GM18502 (cell line): ENCODE measurements around the gene NDUFV3.
"Not testable (repeated sequence)": the region's sequence is repeated elsewhere in the genome, so short reads cannot be mapped to it uniquely, and the experiment has no call there.

ENCODE experiments used
- ATAC-seq: cut with Tn5 transposase; IDR thresholded peaks from one replicate; pipeline ENCODE4 v1.9.1; 2021; ENCODE audit warnings: mild to moderate bottlenecking; ENCODE audit not compliant: unreplicated experiment, poor library complexity

NDUFV3 gene

DNA sequence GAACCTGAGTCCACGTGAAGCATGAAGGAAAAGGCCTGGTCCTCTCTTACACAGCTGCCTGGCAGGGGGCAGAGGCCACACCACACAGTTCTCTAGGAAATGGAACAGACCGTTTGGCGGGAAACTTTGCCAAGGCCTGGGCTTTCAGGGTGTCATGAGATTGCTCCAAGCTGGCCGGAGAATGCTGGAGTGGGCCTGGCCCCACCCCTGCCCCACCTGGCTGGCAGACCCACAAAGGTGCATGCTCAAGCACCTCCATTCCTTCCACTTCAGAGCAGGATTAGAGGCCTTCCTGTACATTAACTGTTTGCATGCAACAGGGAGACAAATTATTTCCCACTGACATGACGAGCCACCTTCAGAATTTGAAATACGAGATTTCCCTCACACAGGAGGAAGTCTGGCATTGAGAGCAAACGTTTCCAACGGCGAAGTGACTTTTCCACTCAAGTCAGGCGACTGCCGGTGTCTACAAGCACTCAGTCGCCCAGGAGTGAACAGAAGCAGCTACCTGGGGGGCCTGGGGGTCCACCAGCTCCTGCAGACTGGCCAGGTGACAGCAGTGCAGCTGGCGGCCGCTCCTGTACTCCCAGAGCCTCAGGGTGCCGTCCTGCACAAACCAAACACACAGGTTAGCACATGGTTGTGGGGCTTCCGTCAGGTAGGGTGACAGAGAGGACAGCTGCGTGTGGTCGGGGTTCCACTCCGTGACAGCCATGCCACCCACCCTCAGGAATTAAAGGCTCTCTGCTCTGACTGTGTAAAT, 37.8 kb upstream of the NDUFV3 start:
- ATAC-seq = no peak

DNA sequence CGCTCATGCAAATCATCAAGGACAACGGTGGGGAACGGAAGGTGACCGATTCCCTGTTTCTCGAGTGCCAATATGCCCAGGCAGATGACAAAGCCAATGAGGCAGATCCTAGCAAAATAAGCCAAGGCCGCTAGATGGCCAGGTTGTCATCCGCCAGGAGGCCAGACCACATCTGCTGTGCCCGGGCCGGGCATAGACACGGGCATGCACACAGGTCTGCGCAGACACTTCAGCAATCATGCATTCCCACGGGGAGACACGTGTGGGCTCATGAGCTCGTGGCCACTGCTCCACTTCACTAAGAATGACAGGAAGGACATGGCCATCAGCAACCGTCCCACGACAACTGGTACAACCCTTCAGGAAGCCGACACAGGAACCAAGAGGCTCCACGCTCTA, 37.2 kb upstream of the NDUFV3 start:
- ATAC-seq = no peak

DNA sequence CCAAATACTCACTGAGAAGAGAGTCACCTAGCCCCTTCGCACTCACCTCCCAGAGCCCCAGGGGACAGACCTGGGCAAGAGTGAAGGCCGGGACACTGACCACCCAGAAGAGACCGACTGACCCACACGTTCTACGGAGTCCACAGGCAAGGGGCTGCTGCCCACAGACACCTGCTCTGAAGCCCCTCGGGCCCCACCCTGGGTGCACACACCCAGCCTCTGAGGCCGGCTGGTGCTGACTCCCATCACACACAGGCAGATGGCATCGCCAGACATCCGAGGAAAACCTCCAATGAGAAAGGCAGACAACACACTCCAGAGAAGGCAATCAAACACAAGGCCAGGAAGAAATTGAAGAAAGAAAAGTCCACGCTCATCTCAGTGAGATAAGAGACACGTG, 35.9 kb upstream of the NDUFV3 start:
- no peak for ATAC-seq

DNA sequence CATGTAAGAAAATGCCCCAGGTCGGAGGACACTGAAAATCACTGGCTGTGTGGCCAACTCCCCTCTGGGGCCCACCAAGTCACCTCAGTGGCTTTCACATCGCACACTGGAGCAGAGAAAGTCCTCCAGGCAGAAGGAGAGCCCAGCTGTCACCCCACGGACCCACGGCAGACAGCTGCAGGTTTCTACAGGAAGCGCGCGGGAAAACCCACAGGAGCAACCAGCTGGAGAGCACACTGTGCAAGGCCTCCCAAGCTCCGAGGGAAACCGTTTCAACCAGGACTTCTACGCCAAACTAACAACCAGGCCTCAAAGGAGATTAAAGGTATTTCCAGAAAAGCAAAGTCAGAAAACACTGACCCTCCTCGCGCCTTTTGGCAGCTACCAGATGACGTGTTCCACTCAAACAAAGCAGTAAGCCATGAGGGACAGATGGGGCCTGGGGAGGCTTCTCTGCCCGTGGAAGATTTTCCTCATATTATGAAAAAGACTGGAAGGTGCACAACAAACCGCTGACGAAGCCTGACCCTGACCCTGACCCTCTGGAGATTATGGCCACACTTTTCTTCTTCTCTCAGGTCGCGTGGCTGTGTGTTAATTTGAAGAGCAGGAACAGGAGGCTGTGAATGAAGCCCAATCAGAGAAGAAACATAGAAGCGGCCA, 34.8 kb upstream of the NDUFV3 start:
- no peak for ATAC-seq

DNA sequence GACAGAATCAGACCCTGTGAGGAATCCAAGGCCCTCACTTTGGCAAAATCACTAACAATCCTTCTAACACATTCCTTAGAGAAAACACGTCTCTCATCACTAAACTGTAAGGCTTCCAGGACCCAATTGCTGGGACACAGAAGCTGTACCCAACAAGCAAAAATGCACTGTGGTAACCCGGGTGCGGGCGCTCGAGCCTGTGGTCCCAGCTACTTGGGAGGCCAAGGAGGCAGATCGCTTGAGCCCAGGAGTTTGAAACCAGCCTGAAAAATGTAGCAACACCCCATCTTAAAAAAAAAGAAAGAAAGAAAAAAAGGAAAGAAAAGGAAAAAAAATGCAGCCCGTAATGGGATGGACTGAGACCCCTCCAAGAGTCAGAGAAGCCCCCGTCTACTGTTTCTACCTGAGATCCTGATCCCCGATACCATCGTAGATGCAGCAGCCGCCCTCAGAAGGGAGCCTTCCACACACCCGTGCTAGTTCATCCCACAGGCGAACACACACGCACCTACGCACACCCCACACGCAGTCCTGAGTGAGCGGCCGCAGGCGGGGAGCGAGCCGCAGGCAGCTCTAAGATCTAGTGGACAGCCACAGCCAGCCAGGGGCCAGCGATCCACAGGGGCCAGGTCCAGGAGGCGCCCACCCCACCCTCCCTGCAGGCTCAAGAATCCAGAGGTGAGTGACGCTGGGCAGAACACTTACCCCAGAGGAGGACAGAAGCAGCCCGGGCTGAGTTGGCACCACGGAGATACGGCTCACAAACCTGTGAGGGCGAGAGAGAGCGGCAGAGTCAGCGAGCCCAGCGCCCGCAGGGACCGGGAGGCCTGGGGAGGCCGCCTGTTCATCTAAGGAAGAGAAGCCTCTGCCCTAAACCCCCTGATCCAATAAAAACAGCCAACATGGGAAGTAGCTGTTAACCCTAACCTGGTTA, 33.9 kb upstream of the NDUFV3 start:
- ATAC-seq = no peak

DNA sequence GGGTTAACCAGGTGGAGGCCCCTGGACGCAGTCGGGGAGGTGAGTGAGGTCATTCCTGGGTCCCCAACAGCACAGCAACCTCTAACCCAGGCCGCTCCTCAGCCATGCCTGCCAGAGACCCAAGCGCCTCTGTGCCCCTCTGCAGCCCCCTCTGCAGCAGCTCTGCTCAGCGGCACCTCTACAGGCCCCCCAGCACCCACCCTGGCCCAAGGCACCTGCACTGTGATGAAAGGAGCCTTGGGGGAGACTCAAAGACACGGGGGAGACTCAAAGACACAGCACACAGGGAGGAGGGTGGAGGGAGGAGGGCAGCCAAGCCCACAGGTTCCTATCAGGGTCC, 33.2 kb upstream of the NDUFV3 start:
- no peak for ATAC-seq

DNA sequence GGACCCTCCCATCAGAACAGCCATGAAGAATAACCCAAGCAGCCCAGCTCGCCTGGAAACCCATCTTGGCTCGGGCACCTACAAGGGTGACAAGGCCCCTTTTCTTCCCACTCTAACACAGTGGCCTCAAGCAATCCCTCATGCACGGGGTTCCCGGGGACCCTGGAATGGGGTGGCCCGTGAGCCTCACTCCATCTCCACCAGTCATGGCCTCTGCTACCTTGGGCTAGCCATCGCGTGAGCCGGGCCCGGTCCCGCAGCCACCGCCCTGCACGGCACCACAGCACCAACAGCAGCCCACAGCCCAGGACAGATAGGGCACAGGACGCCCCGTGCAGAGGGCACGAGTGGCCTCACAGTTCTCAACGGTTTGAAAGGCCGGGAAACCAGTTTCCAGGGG, 32.8 kb upstream of the NDUFV3 start:
- no peak for ATAC-seq

DNA sequence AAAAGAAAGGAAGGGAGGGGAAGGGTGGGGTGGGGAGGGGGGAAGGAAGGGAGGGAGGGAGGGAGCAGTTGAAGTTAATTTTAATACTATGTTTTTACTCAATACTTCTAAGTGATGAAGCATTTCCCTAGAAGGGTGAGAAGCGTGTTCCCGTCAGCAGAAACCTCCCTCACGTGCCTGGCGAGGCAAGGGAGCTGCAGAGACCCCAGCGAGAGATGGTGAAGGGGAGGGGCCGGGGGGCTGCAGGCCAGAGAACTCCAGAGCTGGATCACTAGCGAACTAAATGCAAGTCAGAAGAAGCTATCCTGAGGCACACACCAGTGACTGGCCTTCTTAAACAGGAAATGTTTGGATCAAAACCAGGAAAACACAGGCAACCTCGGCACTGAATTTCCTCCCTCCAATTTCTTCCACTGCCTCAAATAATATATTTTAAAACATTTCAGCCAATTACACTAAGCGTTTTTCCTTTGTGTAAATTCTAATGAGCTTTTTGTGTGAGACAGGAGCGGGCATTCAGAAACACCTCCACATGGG, 31.7 kb upstream of the NDUFV3 start:
- no peak for ATAC-seq

DNA sequence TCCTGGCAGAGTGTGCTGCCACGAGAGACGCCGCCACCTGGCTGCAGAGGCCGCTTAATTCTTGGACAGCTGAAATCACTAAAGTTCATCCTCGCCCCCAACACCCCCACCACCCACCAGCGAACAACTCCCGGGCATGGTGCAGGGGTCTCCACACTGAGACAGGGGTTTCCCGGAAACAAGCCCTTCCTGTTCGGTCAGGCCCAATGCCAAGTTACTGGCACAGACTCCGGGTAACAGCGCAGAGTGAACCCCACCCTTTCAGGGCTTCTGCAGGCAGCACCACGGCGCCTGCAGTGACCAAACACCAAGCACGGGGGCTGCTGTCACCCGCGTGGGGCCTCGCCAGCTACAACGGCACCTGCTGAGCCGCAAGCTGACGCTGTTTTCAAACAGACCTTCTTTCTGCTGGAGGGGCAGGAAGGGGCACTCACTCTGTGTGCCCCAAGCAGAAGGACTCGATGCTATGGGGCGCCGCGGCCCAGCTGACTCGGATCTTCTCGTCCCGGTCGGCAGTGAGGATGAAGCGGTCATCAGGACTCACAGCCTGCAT, 31.2 kb upstream of the NDUFV3 start:
- no peak for ATAC-seq

DNA sequence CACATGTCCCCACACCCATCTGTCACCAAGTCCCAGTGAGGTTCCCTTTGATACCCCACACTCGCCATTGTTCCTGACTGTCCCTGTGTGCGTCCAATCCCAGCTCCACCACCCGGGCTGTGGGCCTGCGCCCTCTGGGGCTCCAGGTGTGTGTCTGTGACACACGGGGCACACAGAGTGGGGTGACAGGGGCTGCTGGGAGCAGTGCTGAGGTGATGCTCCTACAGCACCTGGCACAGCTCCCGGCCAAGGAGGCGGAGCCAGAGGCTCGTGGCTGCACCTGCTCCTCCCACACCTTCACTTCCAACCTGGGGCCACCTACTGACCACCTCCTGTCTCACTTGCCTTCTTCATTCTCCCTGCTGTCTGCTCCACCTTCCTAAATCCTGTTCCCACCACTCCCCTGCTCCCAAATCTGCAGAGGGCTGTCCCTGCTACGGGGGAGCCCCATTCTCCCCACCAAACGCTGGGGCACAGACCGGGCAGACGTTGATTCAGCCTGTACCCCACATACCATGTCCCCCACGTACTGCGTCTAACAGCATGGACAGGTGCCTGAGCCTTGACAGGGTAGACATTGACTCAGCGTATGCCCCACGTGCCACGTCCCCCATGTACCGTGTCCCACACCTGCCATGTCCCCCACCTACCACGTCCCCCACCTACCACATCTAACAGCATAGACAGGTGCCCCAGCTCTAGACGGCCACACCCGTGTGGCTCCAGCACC, 30.2 kb upstream of the NDUFV3 start:
- no peak for ATAC-seq

DNA sequence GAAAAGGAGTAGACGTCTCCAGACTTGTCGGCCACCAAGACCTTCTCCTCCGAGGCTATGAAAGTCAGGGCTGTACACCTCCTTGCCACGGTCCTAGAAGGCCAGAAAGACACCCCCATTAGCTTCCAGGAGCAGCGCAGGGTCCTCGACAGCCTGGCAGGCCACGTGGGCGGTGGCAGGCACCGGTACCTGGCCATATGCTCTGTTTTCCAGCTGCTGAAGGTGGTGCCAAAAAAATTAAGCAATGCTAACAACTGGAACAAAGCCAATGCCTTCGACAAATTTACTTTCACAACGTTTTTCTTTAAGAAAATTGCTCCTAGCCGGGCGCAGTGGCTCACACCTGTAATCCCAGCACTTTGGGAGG, 29.6 kb upstream of the NDUFV3 start:
- no peak for ATAC-seq

DNA sequence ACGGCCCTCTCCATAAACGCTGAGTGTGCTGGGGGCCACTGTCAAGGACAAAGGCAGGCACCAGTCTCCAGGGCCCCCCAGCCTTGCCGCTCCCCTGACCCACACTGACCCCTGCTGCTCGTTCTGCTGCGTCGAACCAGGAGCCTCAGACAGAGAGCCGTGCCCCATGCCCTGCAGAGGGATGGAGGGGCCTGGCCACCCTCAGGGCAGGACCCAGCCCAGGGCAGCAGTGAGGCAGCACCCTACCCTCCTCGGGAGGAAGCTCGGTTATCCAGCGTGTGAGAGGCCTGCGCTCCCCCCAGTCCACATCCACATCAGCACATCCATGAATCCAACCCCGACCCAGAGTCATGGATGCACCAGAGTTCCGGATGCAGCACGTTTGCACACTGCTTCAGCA, 28.8 kb upstream of the NDUFV3 start:
- ATAC-seq = no peak

DNA sequence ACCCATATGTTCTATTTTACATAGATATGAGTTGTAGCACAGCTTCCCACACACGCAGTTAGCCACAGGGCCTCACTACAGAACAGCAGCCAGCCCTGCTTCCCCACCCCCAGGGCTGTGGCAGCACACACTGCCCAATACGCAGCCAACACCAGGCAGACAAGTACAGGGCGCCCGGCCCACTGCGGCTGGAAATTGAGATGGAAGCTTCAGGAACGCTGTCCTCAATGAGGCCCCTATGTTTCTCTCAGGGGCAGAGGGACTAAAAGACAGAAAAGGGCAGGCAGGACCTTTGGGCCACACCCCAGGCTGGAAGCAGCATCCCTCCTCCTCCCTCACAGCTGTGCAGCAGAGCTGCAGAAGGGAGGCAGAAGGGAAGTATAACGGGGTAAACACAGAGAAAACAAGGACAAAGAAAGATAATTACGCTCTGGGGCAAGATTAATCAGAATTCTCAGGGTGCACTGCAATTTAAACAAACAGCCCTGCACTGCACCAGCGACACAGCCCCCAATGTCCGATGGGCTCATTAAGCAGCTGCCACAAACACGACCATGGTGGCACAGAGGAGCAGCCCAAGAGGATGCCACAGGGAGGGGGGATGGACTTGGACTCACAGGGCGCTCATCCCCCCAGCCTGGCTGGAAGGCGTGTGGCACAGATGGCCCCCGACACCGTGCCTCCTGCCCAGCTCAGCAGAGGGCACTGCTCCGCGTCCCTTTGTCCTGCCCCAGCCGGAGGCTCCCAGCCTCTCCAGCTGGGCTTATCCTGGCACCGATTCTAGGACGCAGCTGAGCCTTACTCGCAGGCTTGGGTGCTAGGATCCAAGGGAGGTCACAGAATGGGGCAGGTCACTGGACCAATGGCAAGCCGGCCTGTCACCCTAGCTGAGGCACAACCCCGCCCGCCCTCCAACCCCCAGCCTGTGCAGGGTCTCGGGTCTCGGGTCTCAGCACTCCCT, 28.0 kb upstream of the NDUFV3 start:
- no peak for ATAC-seq

DNA sequence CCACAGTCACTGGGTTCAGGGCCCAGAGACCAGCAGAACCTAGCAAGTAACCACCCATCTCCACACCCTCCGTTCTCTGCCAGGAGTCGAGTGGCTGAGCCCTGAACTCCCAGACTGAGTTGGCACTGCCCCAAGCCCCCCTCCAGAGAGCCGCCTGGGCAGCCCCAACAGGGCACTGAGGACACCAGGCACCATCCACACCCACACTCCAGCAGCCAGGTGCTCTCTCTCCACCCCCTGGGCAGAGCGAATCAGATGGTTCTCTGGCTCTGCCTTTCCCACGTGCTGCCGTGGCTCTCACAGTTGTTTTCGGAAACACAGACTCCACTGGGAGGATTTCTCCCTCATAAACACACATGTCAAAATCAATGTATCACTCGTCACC, 27.3 kb upstream of the NDUFV3 start:
- ATAC-seq = no peak

DNA sequence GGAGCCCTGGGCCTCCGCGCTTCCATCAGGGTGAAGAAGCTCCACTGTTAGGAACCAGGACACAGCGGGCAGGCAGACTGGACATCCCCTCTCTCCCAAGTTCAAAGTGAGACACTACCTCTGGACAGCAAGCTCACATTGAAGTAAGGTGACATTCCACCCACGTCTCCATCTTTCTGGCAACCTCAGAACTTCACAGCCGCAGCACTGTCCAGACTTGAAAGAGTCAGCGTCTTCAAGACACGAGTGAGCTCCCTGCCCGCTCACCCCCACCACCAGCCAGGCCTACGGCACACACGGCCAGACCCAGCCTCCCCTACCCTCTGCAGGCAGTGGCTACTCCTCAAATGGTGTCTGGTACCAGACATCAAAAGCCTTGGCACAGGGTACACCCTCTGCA, 24.9 kb upstream of the NDUFV3 start:
- ATAC-seq = no peak

DNA sequence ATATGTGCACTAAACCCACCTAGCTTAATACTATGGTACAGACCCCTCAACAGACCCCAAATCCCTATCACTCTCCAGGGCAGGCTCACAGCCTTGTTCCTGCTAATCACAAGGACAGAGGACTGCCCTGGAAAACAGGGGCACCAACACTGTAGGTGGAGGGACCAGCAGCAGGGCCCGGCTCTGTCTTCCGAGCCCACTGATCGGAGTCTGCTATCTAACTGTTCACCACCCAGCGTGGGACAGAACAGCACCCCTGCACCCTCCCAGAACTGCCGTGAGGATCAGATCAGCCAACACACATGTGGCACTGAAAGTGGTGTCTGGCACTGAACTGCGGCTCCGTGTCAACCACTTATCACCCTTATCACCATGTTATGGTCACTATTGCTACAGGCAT, 20.0 kb upstream of the NDUFV3 start:
- ATAC-seq = no peak

DNA sequence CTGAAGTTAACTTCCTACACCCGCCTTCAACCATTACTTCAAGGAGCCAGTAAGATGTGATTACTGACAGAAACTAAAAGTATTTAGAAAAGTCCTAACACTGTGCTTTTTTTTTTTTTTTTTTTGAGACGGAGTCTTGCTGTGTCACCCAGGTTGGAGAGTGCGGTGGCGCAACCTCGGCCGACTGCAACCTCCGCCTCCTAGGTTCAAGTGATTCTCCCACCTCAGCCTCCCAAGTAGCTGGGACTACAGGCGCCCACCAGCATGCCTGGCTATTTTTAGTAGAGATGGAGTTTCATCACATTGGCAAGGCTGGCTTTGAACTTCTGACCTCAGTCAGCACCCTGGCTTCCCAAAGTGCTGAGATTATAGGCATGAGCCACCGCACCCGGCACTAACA, 17.3 kb upstream of the NDUFV3 start:
- not testable (repeated sequence) for ATAC-seq

DNA sequence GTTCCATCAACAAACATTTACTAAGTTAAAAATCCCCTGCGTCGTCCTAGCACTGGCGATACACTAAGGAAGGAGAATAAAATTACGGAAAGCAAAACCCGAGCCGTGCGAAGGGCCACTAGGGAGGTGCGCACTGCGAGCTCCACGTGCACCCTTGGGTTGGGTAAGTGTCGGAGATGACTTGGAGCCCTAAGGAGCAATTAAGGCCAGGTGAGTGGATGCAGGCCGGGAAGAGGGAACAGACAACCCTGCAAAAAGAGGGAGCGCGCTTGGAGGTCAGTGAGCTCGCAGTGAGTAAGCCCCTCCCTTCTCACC, 14.5 kb upstream of the NDUFV3 start:
- ATAC-seq = no peak
